HTERT RPE-1 (cell line): ENCODE results near the gene XPO1.
"Not testable (repeated sequence)": the region's sequence is repeated elsewhere in the genome, so short reads cannot be mapped to it uniquely, and the experiment has no call there.

ENCODE experiments used
- in situ Hi-C: fragments of 300-500 bp; cut with MboI; formaldehyde crosslinking; loops from 4 replicates; pipeline ENCODE4 v1.14.3; 2020; ENCODE audit warnings: low sequenced_read_pairs

The XPO1 gene

DNA sequence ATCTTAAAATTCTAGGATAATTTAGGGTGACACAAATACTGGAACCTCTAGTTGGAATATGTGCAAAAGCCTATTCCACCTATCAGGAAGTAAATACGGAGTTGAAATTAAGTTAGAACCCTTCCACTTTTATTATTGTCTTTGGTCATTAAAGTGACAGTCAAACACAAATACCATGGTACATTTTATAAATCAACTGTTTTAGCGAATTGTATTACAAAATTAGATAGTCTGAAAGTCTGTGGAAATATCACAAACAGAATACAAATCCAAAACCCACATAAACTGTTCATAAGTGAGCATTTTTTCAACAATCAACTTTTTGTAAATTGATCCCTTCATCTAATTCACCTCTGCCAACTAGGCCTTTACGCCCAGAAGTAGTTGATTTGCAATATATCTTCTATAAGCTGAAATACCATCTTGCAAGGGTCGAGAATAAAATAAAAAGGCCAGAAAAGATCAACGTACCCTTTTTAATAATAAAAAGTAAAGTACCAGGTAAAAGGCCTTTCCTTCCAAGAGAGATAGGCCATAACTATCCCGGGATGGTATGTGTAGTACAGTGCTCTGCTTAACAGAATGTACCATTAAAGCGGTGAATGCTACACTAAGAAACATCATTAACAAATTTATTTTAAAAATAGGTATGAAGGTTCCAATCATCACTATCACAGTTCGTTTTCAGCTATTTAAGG, 68.6 kb downstream of the XPO1 start:
- in situ Hi-C loops, result no loop called here

DNA sequence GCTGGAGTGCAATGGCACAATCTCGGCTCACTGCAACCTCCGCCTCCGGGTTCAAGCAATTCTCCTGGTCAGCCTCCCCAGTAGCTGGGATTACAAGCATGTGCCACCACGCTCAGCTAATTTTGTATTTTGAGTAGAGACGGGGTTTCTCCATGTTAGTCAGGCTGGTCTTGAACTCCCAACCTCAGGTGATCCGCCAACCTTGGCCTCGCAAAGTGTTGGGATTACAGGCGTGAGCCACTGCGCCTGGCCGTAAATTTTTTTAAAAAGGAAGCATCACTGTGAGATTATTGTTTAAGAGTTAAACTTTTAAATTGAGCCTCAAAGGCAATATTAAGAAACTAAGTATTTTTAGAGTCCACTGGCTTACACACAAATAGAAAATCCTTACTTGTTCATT, 69.9 kb downstream of the XPO1 start:
- in situ Hi-C loops, result not testable (repeated sequence)

DNA sequence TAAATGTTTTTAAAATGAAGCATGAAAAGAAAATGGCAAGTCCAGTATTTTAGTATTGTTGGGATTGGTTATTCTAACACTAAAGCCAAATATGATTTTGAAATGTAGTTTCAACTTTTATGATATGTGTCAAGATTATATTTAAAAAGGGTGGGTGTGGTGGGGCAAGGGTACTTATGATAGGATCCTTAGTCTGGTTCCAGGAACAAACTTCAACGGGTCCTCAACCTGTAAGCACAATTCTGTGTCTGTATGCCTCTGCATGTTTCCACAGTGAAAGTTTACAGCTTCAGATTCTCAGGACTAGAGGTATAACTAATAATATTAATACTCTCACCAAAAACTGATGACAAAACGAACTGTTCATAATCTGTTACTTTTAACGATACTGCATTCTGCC, 73.1 kb downstream of the XPO1 start:
- in situ Hi-C loops, result no loop called here

DNA sequence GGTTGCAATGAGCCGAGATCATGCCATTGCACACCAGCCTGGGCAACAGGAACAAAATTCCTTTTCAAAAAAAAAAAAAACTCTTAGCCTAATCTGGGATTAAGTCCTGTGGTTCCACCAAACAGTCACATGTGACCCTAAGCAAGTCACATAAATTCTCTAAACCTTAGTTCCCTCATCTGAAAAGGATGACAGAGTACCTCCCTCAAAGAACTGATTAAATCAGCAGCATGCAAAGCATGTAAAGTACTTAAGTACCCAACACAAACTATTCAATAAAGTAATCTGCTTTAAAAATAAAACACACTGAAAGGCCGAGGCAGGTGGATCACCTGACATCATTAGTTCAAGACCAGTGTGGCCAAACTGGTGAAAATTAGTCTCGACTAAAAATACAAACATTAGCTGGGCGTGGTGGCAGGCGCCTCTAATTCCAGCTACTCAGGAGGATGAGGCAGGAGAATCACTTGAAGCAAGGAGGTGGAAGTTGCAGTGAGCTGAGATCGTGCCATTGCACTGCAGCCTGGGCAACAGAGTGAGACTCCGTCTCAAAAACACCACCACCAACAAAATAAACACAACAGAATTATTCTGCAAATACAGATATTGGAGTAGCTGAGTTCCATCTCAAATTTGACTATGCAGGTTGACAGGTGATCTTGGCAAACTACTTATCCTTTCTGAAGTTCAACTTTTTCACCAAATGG, 74.2 kb downstream of the XPO1 start:
- in situ Hi-C loops, result no loop called here

DNA sequence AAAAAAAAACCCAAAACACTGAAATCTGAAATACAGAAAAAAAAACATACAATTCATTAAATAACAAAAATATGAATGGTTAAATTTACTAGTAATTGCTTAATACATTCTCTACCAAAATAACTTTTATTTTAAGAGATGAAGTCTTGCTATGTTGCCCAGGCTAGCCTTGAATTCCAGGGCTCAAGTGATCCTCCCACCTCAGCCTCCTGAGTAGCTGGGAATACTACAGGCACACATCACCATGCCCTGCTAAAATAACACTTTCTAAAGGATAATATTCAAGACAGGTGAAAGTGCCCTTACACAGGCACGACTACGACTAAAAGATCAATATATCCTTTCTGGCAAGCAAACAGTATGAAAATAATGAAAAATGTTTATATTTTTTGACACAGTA, 76.8 kb downstream of the XPO1 start:
- in situ Hi-C loops, result no loop called here

DNA sequence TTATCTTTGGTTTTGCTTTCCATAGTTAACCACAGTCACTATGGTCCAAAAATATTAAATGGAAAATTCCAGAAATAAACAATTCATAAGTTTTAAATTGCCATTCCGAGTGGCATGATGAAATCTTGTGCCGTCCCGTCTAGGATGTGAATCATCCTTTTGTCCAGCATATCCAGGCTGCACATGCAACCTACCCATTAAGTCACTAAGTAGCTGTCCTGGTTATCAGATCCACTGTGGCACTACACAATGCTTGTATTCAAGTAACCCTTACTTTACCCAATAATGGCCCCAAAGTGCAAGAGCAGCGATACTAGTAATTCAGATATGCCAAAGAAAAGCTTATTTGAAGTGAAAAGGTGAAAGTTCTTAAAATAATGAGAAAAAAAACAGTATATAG, 78.0 kb downstream of the XPO1 start:
- in situ Hi-C loops, result no loop called here

DNA sequence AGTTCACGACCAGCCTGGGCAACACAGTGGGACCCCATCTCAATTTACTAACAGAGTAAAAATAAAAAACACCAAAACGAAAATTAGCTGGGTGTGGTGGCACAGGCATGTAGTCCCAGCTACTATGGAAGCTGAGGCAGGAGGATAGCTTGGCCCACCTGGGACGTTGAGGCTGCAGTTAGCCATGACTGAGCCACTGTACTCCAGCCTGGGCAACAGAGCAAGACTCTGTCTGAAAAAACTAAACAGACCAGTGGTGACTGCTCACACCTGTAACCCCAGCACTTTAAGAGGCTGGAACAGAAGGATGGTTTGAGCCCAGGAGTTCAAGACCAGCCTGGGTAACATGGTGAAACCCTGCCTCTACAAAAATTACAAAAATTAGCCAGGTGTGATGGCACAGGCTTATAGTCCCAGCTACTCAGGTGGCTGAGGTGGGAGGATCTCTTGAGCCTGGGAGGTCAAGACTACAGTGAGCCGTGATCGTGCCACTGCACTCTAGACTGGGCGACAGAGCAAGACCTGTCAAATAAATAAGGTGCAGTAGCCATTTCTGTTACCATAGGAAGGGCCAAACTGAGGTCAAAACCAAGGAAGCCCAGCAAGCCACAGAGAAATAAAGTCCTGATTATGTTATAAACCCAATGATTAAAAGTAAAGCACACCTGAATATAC, 81.3 kb downstream of the XPO1 start:
- in situ Hi-C loops, result no loop called here

DNA sequence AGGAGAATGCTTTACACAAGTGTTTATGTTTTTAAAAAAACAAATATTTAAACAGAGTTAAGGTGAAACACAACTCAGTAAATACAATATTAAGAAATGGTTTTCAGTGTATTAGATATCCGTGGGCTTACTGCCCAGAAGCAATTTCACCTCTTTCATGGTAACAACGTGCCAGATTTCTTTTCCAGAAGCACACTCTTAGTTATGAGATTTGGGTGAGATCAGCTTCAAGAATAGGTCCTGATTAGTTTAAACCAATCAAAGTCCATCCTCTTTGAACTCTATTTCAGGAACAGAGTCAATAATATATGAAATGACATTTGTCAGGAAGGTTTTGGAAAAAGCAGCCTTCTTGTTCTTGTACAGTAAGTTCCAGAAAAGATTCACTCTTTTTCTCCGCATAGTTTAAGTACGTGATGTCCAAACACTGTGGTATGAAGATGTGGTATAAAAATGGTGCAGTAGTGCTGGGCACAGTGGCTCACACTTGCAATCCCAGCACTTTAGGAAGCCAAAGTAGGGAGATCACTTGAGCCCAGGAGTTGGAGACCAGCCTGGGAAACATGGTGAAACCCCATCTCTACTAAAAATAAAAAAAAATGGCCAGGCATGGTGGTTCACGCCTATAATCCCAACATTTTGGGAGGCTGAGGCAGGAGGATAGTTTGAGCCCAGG, 81.9 kb downstream of the XPO1 start:
- in situ Hi-C loops, result no loop called here

DNA sequence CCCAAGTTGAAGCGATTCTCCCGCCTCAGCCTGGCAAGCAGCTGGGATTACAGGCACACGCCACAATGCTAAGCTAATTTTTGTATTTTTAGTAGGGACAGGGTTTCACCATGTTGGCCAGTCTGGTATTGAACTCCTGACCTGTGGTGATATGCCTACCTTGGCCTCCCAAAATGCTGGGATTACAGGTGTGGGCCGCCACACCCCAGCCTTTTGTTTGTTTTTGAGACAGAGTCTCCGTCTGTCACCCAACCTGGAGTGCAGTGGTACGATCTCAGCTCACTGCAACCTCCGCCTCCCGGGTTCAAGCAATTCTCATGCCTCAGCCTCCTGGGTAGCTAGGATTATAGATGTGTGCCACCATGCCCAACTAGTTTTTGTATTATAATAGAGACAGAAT, 83.2 kb downstream of the XPO1 start:
- in situ Hi-C loops, result not testable (repeated sequence)

DNA sequence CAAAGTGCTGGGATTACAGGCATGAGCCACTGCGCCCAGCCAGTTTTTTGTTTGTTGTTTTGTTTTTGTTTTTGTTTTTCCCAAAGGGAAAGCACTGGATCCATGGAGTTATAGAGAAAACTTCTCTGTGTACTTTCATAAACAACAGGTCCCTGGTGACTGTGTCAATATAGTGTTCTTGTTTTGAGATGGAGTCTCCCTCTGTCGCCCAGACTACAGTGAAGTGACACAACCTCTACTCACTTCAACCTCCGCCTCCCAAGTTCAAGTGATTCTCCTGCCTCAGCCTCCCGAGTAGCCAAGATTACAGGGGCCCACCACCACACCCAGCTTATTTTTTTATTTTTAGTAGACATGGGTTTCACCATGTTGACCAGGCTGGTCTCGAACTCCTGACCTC, 83.8 kb downstream of the XPO1 start:
- in situ Hi-C loops, result no loop called here

DNA sequence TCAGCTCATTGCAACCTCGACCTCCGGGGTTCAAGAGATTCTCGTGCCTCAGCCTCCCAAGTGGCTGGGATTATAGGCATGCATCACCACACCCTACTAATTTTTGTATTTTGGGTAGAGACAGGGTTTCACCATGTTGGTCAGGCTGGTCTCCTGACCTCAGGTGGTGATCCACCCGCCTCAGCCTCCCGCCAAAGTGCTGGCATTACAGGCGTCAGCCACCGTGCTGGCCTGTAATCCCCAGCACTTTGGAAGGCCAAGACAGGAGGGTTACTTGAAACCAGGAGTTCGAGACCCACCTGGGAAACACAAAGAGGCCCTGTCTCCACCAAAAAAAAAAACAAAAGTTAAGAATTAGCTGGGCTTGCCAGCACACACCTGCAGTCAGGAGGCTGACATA, 85.8 kb downstream of the XPO1 start:
- in situ Hi-C loops, result no loop called here

DNA sequence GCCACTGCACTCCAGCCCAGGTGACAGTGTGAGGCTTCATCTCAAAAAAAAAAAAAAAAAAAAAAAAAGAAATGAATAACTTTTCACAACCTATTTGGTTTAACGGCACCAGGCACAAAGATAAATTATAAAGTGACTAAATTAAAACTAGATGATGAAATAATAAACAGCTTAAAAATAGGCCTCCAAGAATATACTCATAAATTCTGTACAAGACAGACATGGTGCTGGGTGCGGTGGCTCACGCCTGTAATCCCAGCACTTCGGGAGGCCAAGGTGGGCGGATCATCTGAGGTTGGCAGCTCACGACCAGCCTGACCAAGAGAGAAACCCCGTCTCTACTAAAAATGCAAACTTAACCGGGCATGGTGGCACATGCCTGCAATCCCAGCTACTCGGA, 87.0 kb downstream of the XPO1 start:
- in situ Hi-C loops, result no loop called here

DNA sequence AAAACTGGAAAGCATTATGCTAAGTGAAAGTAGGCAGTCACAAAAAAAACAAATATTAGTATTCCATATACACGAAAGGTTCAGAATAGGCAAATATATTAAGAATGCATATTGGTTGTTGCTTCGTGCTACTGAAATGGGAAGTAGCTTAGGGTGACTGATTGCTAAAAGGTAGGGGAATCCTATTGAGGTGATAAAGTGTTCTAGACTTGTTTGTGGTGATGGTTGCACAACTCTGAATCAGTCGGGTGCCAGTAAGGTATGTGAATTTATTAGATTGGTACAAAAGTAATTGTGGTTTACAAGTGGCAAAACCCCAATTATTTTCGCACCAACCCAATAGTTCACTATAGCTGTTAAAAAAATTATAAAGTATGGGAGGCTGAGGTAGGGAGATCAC, 88.0 kb downstream of the XPO1 start:
- in situ Hi-C loops, result no loop called here

DNA sequence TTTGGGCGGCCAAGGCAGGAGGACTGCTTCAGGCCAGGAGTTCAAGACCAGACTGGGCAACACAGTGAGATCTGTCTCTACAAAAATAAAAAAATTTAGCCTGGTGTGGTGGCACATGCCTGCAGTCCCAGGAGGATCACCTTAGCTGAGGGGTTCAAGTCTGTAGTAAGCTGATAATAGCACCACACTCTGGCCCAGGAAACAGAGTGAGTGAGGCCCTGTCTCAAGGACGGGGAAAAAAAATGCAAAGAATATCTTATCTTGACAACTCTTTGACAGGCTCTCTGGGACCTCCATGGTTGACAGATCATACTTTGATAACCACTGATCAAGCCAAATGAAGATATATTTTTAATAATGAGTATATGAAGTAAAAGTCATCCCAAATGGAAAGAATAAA, 89.9 kb downstream of the XPO1 start:
- in situ Hi-C loops, result no loop called here

DNA sequence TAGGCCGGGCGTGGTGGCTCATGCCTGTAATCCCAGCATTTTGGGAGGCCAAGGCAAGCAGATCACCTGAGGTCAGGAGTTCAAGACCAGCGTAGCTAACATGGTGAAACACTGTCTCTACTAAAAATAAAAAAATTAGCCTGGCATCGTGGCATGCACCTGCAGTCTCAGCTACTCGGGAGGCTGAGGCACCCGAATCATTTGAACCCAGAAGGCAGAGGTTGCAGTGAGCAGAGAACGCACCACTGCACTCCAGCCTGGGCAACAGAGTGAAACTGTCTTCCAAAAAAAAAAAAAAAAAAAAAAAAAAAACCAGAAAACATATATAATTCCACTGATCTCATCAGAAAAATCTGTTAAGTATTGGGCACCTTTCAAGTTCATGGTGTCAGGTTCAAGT, 91.2 kb downstream of the XPO1 start:
- in situ Hi-C loops, result not testable (repeated sequence)

DNA sequence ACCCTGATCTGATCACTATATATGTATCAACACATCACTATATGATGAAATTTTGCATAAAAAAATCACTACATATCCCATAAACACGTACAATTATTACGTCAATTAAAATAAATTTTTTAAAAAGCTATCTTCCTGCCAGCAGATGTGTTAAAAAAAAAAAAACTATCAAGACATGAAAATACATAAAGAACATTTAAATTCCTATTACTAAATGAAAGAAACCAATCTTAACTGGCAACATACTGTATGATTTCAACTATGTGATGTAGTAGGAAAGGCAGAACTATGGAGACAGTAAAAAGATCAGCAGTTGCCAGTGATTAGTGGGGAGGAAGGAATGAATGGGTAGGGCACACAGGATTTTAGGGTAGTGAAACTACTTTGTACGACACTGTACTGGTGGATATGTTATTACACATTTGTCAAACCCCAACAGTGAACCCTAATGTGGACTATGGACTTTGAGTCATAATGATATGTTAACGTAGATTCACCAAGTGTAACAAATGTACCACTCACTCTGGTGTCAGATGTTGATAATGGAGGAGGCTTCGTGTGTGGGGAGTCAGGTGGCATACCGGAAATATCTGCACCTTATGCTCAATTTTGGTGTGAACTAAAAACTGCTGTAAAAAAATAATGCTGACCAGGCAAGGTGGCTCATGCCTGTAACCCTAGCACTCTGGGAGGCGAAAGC, 94.7 kb downstream of the XPO1 start:
- in situ Hi-C loops, result no loop called here

DNA sequence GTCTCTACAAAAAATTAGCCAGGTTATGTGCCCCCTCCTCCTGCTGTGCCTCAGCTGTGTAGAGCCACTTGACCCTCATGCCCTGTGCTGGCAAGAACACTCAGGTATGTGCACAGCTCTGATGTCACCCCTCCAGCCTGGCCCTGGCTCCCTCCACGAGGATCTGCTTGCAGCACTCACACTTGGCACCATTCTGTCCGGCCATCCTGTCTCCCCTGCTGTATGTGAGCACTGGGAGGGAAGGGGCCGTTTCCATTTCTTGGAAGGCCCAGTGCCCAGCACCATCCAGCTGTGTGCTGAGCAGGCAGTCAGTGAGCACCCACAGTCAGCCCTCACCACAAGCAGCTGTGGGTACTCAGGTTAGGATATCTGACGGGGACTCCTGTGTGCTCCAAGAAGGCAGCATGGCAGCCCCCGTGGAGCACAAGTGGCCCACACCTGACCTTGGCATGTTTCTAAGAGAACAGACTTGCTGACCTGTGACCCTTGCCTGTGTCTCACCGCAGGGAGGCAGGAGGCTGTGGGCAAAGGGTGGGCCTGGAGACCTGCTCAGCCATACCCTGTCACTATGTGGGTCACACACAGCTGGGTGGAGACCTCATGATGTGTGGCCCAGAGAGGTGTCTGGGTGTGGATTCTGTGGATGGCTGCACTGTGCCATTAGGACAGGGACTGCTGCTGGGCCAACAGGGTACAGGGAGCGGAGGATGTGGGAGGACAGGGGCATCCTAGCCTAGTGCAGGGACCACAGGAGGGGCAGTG, 98.7 kb downstream of the XPO1 start:
- in situ Hi-C loops, result no loop called here

DNA sequence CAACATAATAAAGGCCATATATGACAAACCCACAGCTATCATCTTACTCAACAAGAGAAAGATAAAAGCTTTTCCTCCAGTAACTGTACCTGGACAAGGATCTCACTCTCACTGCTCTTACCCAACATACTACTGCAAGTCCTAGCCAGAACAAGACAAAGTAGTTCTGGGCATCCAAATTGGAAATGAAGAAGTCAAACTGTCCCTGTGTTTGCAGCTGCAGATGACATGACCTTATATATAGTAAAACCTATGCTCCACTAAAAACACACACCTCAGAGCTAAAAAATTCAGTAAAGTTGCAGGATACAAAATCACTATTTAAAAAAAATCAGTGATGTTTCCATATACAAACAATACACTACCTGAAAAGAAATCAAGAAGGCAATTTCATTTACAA, 99.5 kb downstream of the XPO1 start:
- in situ Hi-C loops, result no loop called here

DNA sequence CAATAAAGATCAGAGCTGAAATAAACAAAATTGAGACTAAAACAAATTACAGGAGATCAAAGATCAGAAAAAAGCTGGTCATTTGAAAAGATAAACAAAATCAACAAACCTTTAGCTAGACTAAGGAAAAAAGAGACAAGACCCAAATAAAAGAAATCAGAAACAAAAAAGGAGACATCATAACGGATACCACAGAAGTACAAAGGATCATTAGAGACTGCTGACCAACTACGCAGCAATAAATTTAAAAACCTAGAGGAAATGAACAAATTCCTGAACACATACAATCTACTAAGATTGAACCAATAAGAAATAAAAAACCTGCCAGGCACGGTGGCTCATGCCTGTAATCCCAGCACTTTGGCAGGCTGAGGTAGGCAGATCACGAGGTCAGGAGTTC, 101.0 kb downstream of the XPO1 start:
- in situ Hi-C loops, result no loop called here

DNA sequence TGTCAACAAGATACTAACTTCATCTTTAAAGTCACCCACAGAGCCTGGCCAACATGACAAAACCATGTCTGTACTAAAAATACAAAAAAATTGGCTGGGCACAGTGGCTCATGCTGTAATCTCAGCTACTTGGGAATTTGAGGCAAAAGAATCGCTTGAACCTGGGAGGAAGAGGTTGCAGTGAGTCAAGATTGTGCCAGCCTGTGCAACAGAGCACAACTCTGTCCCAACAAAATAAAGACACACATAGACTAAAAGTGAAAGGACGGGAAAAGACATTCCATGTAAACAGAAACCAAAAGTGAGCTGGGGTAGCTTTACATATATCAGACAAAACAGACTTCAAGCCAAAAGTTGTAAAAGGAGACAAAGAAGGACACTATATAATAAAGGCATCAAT, 102.1 kb downstream of the XPO1 start:
- in situ Hi-C loops, result no loop called here
